ENCODE measurements around the gene PCP4L1.
A peak's percentile ranks its signal among the peaks of the same experiment; 100 is the strongest.
"Not testable (repeated sequence)": the region's sequence is repeated elsewhere in the genome, so short reads cannot be mapped to it uniquely, and the experiment has no call there.

The PCP4L1 gene

GRCh38 chr1:161314201-161314981, 55.8 kb downstream of the PCP4L1 start, which contains the start of gene SDHC:
TSS of gene SDHC (plus strand) at chr1:161314381. CDS start at chr1:161314406, 25 bp downstream.
- no peaks in the 10 kb centered on the region for H3K27me3 ChIP-seq (ENCODE audit: control insufficient read depth in 1 of 2, insufficient read depth in 2 of 2, low read length in 2 of 2)
- H3K9me3 ChIP-seq (ENCODE audit: control insufficient read depth in 1 of 2, low read length in 2 of 2), result no peaks in the 10 kb centered on the region
- H3K36me3 ChIP-seq (ENCODE audit: control insufficient read depth in 1 of 2, insufficient read depth in 2 of 2, low read length in 2 of 2), result no peaks in the 10 kb centered on the region
- H3K4me3 ChIP-seq (ENCODE audit: low read depth in 1 of 2, low read length in 2 of 2), result peak within 1 kb of the TSS; percentile 89 to 92
- peaks cover 17 to 23% of the 10 kb centered on the region in 2 donors for H3K4me1 ChIP-seq (ENCODE audit: control insufficient read depth in 1 of 2, insufficient read depth in 2 of 2, low read length in 2 of 2)
- H3K27ac ChIP-seq (ENCODE audit: low read depth, low read length), result peak within 1 kb of the TSS; percentile 78
- peak within 1 kb of the TSS; percentile 99 for H3K9ac ChIP-seq (ENCODE audit: low read depth in 1 of 2, low read length in 2 of 2)

GRCh38 chr1:161315841-161316674, 57.5 kb downstream of the PCP4L1 start:
- H3K27ac ChIP-seq (ENCODE audit: low read depth, low read length); H3K36me3 ChIP-seq (ENCODE audit: control insufficient read depth in 1 of 2, insufficient read depth in 2 of 2, low read length in 2 of 2): not testable (repeated sequence)

GRCh38 chr1:161324020-161324419, 65.5 kb downstream of the PCP4L1 start:
- Histone ChIP-seq H3K27ac (ENCODE audit: low read depth, low read length) (no peak overlapping the region), H3K4me3 (ENCODE audit: low read depth in 1 of 2, low read length in 2 of 2) (no peak overlapping the region), H3K4me1 (ENCODE audit: control insufficient read depth in 1 of 2, insufficient read depth in 2 of 2, low read length in 2 of 2) (peaks cover 0 to 8% of the 10 kb centered on the region in 2 donors), H3K9ac (ENCODE audit: low read depth in 1 of 2, low read length in 2 of 2) (no peak overlapping the region), H3K36me3 (ENCODE audit: control insufficient read depth in 1 of 2, insufficient read depth in 2 of 2, low read length in 2 of 2) (peaks cover 4 to 34% of the 10 kb centered on the region in 2 donors), H3K27me3 (ENCODE audit: control insufficient read depth in 1 of 2, insufficient read depth in 2 of 2, low read length in 2 of 2) (no peaks in the 10 kb centered on the region), H3K9me3 (ENCODE audit: control insufficient read depth in 1 of 2, low read length in 2 of 2) (no peaks in the 10 kb centered on the region)

More at GRCh38 chr1:161315841-161316674, 57.5 kb downstream of the PCP4L1 start:
- H3K4me3 ChIP-seq (ENCODE audit: low read depth in 1 of 2, low read length in 2 of 2); H3K27me3 ChIP-seq (ENCODE audit: control insufficient read depth in 1 of 2, insufficient read depth in 2 of 2, low read length in 2 of 2); H3K9me3 ChIP-seq (ENCODE audit: control insufficient read depth in 1 of 2, low read length in 2 of 2); H3K9ac ChIP-seq (ENCODE audit: low read depth in 1 of 2, low read length in 2 of 2): not testable (repeated sequence)
- peaks cover 17 to 29% of the 10 kb centered on the region in 2 donors for H3K4me1 ChIP-seq (ENCODE audit: control insufficient read depth in 1 of 2, insufficient read depth in 2 of 2, low read length in 2 of 2)

- Histone ChIP-seq H3K36me3 (ENCODE audit: control insufficient read depth in 1 of 2, insufficient read depth in 2 of 2, low read length in 2 of 2) (peaks cover 20 to 73% of the 10 kb centered on the region in 2 donors), H3K27me3 (ENCODE audit: control insufficient read depth in 1 of 2, insufficient read depth in 2 of 2, low read length in 2 of 2) (no peaks in the 10 kb centered on the region), H3K4me3 (ENCODE audit: low read depth in 1 of 2, low read length in 2 of 2) (no peak overlapping the region), H3K9ac (ENCODE audit: low read depth in 1 of 2, low read length in 2 of 2) (no peak overlapping the region), H3K4me1 (ENCODE audit: control insufficient read depth in 1 of 2, insufficient read depth in 2 of 2, low read length in 2 of 2) (no peaks in the 10 kb centered on the region), H3K9me3 (ENCODE audit: control insufficient read depth in 1 of 2, low read length in 2 of 2) (no peaks in the 10 kb centered on the region), H3K27ac (ENCODE audit: low read depth, low read length) (no peak overlapping the region)
Observed at GRCh38 chr1:161330346-161330745, 71.8 kb downstream of the PCP4L1 start.

GRCh38 chr1:161333166-161333565, 74.6 kb downstream of the PCP4L1 start:
- peaks cover 20 to 78% of the 10 kb centered on the region in 2 donors for H3K36me3 ChIP-seq (ENCODE audit: control insufficient read depth in 1 of 2, insufficient read depth in 2 of 2, low read length in 2 of 2)
- H3K9ac ChIP-seq (ENCODE audit: low read depth in 1 of 2, low read length in 2 of 2), result no peak overlapping the region

More at GRCh38 chr1:161333166-161333565, 74.6 kb downstream of the PCP4L1 start:
- H3K9me3 ChIP-seq (ENCODE audit: control insufficient read depth in 1 of 2, low read length in 2 of 2), result no peaks in the 10 kb centered on the region
- no peak overlapping the region for H3K4me3 ChIP-seq (ENCODE audit: low read depth in 1 of 2, low read length in 2 of 2)
- no peaks in the 10 kb centered on the region for H3K27me3 ChIP-seq (ENCODE audit: control insufficient read depth in 1 of 2, insufficient read depth in 2 of 2, low read length in 2 of 2)
- H3K27ac ChIP-seq (ENCODE audit: low read depth, low read length), result no peak overlapping the region
- H3K4me1 ChIP-seq (ENCODE audit: control insufficient read depth in 1 of 2, insufficient read depth in 2 of 2, low read length in 2 of 2), result no peaks in the 10 kb centered on the region

Measured in duodenal mucosa (tissue), 2 donors.